GM19397 (cell line): ENCODE measurements around the gene ATP5PO.
"Not testable (repeated sequence)": the region's sequence is repeated elsewhere in the genome, so short reads cannot be mapped to it uniquely, and the experiment has no call there.

ENCODE experiments used
- ATAC-seq: cut with Tn5 transposase; IDR thresholded peaks from one replicate; pipeline ENCODE4 v1.9.1; 2021; ENCODE audit warnings: mild to moderate bottlenecking, moderate library complexity; ENCODE audit not compliant: unreplicated experiment

The ATP5PO gene

DNA sequence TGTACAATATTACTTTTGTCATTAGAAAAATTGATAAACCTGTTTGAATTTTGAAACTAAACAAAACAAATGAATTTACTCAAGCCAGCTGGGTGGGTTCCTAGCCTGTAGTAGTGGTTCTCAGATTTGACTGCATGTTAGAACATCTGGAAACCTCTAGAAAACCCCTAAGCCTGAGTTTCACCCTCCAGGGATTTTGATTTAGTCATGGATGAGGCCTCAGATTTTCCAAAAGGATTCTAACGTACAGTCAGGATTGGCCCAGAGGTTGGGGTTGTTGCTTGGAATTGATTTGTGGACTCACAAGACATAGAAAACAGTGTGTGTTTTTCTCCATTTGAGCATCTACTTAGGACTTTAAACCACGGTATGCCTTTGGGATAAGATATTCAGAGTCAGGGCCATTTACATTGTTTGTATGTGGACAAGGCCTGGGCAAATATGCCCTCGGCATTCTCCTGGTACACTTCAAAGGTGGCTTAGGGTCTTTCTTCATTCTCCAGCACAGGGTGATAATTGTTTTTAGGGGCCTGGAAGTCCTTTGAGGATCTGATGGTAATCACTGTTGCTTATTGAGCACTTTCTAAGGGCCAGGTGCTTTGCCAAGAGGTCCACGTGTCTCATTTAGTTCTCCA is 42.6 kb downstream of the ATP5PO start:
- no peak for ATAC-seq

- ATAC-seq, result no peak
Measured at GRCh38 chr21:33871171-33871570, 44.4 kb downstream of the ATP5PO start.

- no peak for ATAC-seq
Measured at GRCh38 chr21:33870768-33871167, 44.8 kb downstream of the ATP5PO start.

DNA sequence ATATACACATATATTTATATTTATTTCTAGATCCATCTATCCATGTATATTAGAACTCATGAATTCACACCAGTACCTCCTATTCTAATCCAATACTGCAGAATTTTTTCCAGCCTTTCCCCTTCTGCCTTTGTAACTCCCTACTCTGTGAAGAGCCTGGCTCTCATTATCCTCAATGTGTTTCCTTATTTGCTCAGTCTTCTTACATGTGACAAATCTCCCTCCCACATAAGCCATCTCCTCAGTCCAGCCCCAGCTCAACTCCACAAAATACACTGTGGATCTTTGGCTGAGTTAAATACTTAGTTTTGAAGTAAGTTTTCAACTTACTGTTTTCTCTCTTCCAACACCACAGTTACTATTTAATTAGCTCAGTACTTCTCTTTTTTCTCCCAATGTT is 45.7 kb downstream of the ATP5PO start:
- ATAC-seq, result no peak

GRCh38 chr21:33867868-33868267 is 47.7 kb downstream of the ATP5PO start:
- ATAC-seq, result not testable (repeated sequence)

DNA sequence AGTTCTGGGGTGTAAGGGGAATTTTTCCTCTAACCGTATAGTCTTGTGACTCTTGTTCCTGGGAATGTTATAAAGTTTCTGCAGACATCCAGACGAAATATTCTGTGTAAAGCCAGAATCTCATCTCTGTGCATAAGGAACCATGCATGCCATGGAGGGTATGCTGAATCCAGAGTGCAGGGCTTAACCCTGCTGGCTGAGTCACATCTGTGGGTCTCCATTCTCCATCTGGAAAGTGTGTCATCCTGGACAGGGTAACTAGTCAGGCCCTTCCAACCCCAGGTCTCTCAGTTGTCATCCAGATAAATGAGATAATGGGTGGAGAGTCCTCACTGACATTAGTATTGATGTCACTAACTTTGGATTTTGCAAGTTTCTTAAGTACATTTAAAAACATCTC is 48.8 kb downstream of the ATP5PO start:
- ATAC-seq, result no peak

- no peak for ATAC-seq
Measured at GRCh38 chr21:33865996-33866575, 49.5 kb downstream of the ATP5PO start.

GRCh38 chr21:33865176-33865575 is 50.4 kb downstream of the ATP5PO start:
- ATAC-seq, result no peak

DNA sequence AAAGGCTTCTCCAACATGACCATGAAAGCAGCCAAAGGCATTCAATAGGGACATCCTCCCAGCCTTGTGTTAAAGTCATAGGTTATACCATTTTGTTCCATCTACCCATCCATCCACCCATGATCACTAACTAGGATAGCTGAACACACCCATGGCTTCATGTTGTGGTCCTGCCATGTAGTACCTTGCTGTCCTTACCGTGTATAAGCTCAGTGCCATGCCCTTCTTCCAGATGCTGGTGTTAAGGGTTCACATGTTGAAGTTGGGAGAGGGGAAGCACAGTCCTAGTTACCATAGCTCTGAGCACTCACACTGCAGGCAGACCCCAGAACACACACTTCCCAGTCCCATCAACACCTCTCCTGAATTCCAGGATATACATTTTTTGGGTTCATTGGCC is 51.5 kb downstream of the ATP5PO start:
- ATAC-seq, result no peak

- not testable (repeated sequence) for ATAC-seq
Measured at GRCh38 chr21:33863191-33863590, 52.4 kb downstream of the ATP5PO start.

- ATAC-seq, result no peak
Measured at GRCh38 chr21:33861125-33861524, 54.5 kb downstream of the ATP5PO start.

GRCh38 chr21:33860332-33860879 is 55.2 kb downstream of the ATP5PO start:
- no peak for ATAC-seq

GRCh38 chr21:33859373-33860102 is 56.1 kb downstream of the ATP5PO start:
- ATAC-seq, result no peak

GRCh38 chr21:33858667-33859372 is 56.8 kb downstream of the ATP5PO start:
- ATAC-seq, result no peak

GRCh38 chr21:33857846-33858666 is 57.5 kb downstream of the ATP5PO start:
- ATAC-seq, result no peak

GRCh38 chr21:33856893-33857527 is 58.6 kb downstream of the ATP5PO start:
- ATAC-seq, result no peak

DNA sequence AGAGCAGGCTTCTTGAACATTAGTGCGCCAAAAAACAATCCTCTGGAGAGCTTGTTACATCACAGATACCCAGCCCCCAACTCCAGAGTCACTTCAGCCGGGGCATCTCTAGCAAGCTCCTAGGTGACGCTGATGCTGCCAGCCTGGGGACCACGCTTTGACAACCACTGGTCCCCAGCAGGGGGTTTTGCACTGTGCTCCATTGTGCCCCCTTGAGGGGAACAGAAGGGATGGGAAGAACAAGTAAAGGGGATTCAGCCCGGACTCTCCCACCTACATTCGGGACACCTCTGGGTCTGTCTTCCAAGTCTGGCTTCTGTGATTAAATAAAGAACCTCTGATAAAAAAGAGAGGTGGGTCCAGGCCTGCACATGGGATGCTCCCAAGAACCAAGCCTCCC is 60.4 kb downstream of the ATP5PO start:
- no peak for ATAC-seq

DNA sequence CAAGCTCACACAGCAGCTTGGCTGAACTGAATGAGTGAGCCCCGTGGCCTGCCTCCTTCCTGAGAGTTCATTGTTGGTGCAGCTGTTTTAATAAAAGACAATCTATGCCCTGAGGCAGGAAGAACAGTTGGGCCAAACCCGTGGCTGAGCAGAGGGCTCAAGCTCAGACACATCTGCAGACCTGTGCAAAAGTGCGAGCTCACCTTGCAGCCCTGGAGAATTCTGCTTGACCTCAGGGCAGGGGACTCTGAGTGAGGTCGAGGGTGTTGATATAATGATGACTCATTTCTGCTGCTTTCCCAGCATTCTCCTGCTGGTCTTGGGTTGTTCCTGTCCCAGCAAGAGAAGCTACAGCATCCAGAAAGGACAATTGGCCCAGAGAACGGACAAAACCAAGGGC is 61.0 kb downstream of the ATP5PO start:
- no peak for ATAC-seq
